ENCODE data around the gene CYP2F1.
"Not testable (repeated sequence)": the region's sequence is repeated elsewhere in the genome, so short reads cannot be mapped to it uniquely, and the experiment has no call there.

CYP2F1 gene

GRCh38 chr19:41102210-41102609, 12.0 kb upstream of the CYP2F1 start:
- H3K9ac ChIP-seq (ENCODE audit: low read length); H3K9me3 ChIP-seq (ENCODE audit: control insufficient read depth, low read depth, low read length); H3K4me3 ChIP-seq (ENCODE audit: low read length); H3K36me3 ChIP-seq (ENCODE audit: control insufficient read depth, low read depth, low read length); H3K27me3 ChIP-seq (ENCODE audit: control insufficient read depth, insufficient read depth, low read length); H3K4me1 ChIP-seq (ENCODE audit: control insufficient read depth, low read depth, low read length); H3K27ac ChIP-seq (ENCODE audit: low read length): not testable (repeated sequence)

- no peak overlapping the region for H3K9ac ChIP-seq (ENCODE audit: low read length)
- H3K9me3 ChIP-seq (ENCODE audit: control insufficient read depth, low read depth, low read length) = no peaks in the 10 kb centered on the region
- no peak overlapping the region for H3K27ac ChIP-seq (ENCODE audit: low read length)
- H3K4me3 ChIP-seq (ENCODE audit: low read length) = no peak overlapping the region
- H3K36me3 ChIP-seq (ENCODE audit: control insufficient read depth, low read depth, low read length) = no peaks in the 10 kb centered on the region
- H3K27me3 ChIP-seq (ENCODE audit: control insufficient read depth, insufficient read depth, low read length) = no peaks in the 10 kb centered on the region
- no peaks in the 10 kb centered on the region for H3K4me1 ChIP-seq (ENCODE audit: control insufficient read depth, low read depth, low read length)
These were observed 8.1 kb upstream of the CYP2F1 start for GRCh38 chr19:41106177-41106576.

GRCh38 chr19:41111296-41111695, 2.9 kb upstream of the CYP2F1 start:
- Histone ChIP-seq H3K36me3 (ENCODE audit: control insufficient read depth, low read depth, low read length) (no peaks in the 10 kb centered on the region), H3K27me3 (ENCODE audit: control insufficient read depth, insufficient read depth, low read length) (no peaks in the 10 kb centered on the region), H3K4me1 (ENCODE audit: control insufficient read depth, low read depth, low read length) (no peaks in the 10 kb centered on the region), H3K9me3 (ENCODE audit: control insufficient read depth, low read depth, low read length) (peaks cover 11% of the 10 kb centered on the region), H3K9ac (ENCODE audit: low read length) (no peak overlapping the region), H3K27ac (ENCODE audit: low read length) (no peak overlapping the region), H3K4me3 (ENCODE audit: low read length) (no peak overlapping the region)

- no peaks in the 10 kb centered on the region for H3K4me1 ChIP-seq (ENCODE audit: control insufficient read depth, low read depth, low read length)
- H3K4me3 ChIP-seq (ENCODE audit: low read length) = no peak overlapping the region
- H3K9me3 ChIP-seq (ENCODE audit: control insufficient read depth, low read depth, low read length) = peaks cover 11% of the 10 kb centered on the region
- H3K27ac ChIP-seq (ENCODE audit: low read length) = no peak overlapping the region
- H3K9ac ChIP-seq (ENCODE audit: low read length) = no peak overlapping the region
- no peaks in the 10 kb centered on the region for H3K36me3 ChIP-seq (ENCODE audit: control insufficient read depth, low read depth, low read length)
- no peaks in the 10 kb centered on the region for H3K27me3 ChIP-seq (ENCODE audit: control insufficient read depth, insufficient read depth, low read length)
These were observed 2.4 kb upstream of the CYP2F1 start for GRCh38 chr19:41111750-41112295.

- Histone ChIP-seq H3K27ac (ENCODE audit: low read length) (no peak overlapping the region), H3K4me3 (ENCODE audit: low read length) (no peak overlapping the region), H3K36me3 (ENCODE audit: control insufficient read depth, low read depth, low read length) (no peaks in the 10 kb centered on the region), H3K9ac (ENCODE audit: low read length) (no peak overlapping the region), H3K27me3 (ENCODE audit: control insufficient read depth, insufficient read depth, low read length) (no peaks in the 10 kb centered on the region), H3K9me3 (ENCODE audit: control insufficient read depth, low read depth, low read length) (peaks cover 11% of the 10 kb centered on the region), H3K4me1 (ENCODE audit: control insufficient read depth, low read depth, low read length) (no peaks in the 10 kb centered on the region)
These were observed 1.4 kb upstream of the CYP2F1 start for GRCh38 chr19:41112728-41113290.

GRCh38 chr19:41116261-41116660, 2.0 kb downstream of the CYP2F1 start:
- Histone ChIP-seq H3K4me1 (ENCODE audit: control insufficient read depth, low read depth, low read length) (no peaks in the 10 kb centered on the region), H3K9ac (ENCODE audit: low read length) (no peak overlapping the region), H3K27me3 (ENCODE audit: control insufficient read depth, insufficient read depth, low read length) (no peaks in the 10 kb centered on the region), H3K27ac (ENCODE audit: low read length) (no peak overlapping the region), H3K4me3 (ENCODE audit: low read length) (no peak overlapping the region), H3K9me3 (ENCODE audit: control insufficient read depth, low read depth, low read length) (peaks cover 11% of the 10 kb centered on the region), H3K36me3 (ENCODE audit: control insufficient read depth, low read depth, low read length) (no peaks in the 10 kb centered on the region)

GRCh38 chr19:41120929-41121911, 7.0 kb downstream of the CYP2F1 start:
- not testable (repeated sequence) for H3K4me1 ChIP-seq (ENCODE audit: control insufficient read depth, low read depth, low read length); H3K9me3 ChIP-seq (ENCODE audit: control insufficient read depth, low read depth, low read length); H3K4me3 ChIP-seq (ENCODE audit: low read length); H3K9ac ChIP-seq (ENCODE audit: low read length); H3K36me3 ChIP-seq (ENCODE audit: control insufficient read depth, low read depth, low read length); H3K27ac ChIP-seq (ENCODE audit: low read length); H3K27me3 ChIP-seq (ENCODE audit: control insufficient read depth, insufficient read depth, low read length)

GRCh38 chr19:41122846-41123245, 8.6 kb downstream of the CYP2F1 start:
- not testable (repeated sequence) for H3K36me3 ChIP-seq (ENCODE audit: control insufficient read depth, low read depth, low read length); H3K9ac ChIP-seq (ENCODE audit: low read length); H3K9me3 ChIP-seq (ENCODE audit: control insufficient read depth, low read depth, low read length); H3K27me3 ChIP-seq (ENCODE audit: control insufficient read depth, insufficient read depth, low read length); H3K27ac ChIP-seq (ENCODE audit: low read length); H3K4me3 ChIP-seq (ENCODE audit: low read length); H3K4me1 ChIP-seq (ENCODE audit: control insufficient read depth, low read depth, low read length)

- H3K9ac ChIP-seq (ENCODE audit: low read length) = no peak overlapping the region
- no peaks in the 10 kb centered on the region for H3K36me3 ChIP-seq (ENCODE audit: control insufficient read depth, low read depth, low read length)
- H3K4me3 ChIP-seq (ENCODE audit: low read length) = no peak overlapping the region
- H3K27me3 ChIP-seq (ENCODE audit: control insufficient read depth, insufficient read depth, low read length) = peaks cover 7% of the 10 kb centered on the region
- no peak overlapping the region for H3K27ac ChIP-seq (ENCODE audit: low read length)
- no peaks in the 10 kb centered on the region for H3K9me3 ChIP-seq (ENCODE audit: control insufficient read depth, low read depth, low read length)
- no peaks in the 10 kb centered on the region for H3K4me1 ChIP-seq (ENCODE audit: control insufficient read depth, low read depth, low read length)
These were observed 9.6 kb downstream of the CYP2F1 start for GRCh38 chr19:41123716-41124294.

- H3K36me3 ChIP-seq (ENCODE audit: control insufficient read depth, low read depth, low read length); H3K27ac ChIP-seq (ENCODE audit: low read length); H3K4me1 ChIP-seq (ENCODE audit: control insufficient read depth, low read depth, low read length): not testable (repeated sequence)
These were observed 12.6 kb downstream of the CYP2F1 start for GRCh38 chr19:41126765-41127203.

GRCh38 chr19:41127362-41127761, 13.1 kb downstream of the CYP2F1 start:
- H3K36me3 ChIP-seq (ENCODE audit: control insufficient read depth, low read depth, low read length); H3K27ac ChIP-seq (ENCODE audit: low read length); H3K4me3 ChIP-seq (ENCODE audit: low read length); H3K4me1 ChIP-seq (ENCODE audit: control insufficient read depth, low read depth, low read length); H3K9me3 ChIP-seq (ENCODE audit: control insufficient read depth, low read depth, low read length); H3K9ac ChIP-seq (ENCODE audit: low read length): not testable (repeated sequence)
- H3K27me3 ChIP-seq (ENCODE audit: control insufficient read depth, insufficient read depth, low read length) = peaks cover 10% of the 10 kb centered on the region

More at GRCh38 chr19:41126765-41127203, 12.6 kb downstream of the CYP2F1 start:
- not testable (repeated sequence) for H3K4me3 ChIP-seq (ENCODE audit: low read length); H3K9me3 ChIP-seq (ENCODE audit: control insufficient read depth, low read depth, low read length); H3K9ac ChIP-seq (ENCODE audit: low read length)
- H3K27me3 ChIP-seq (ENCODE audit: control insufficient read depth, insufficient read depth, low read length) = peaks cover 10% of the 10 kb centered on the region

All from iPS-18a (cell line).